ENCODE results near the gene COX7A2.

COX7A2 gene

GRCh38 chr6:75267461-75267860 lies 23.9 kb upstream of the COX7A2 start:
- Histone ChIP-seq H3K27me3 (replicated peaks; ENCODE audit: insufficient read depth, low read length) (no peaks in the 10 kb centered on the region), H3K27ac (ENCODE audit: low read length) (no peak overlapping the region), H3K9me3 (replicated peaks; ENCODE audit: insufficient read depth, low read length) (no peaks in the 10 kb centered on the region), H2AFZ (ENCODE audit: low read length) (no peak overlapping the region), H3K9me2 (replicated peaks; ENCODE audit: insufficient read depth, low read length) (no peaks in the 10 kb centered on the region), H3K4me3 (ENCODE audit: low read length) (no peak overlapping the region), H3K36me3 (replicated peaks; ENCODE audit: insufficient read depth, low read length) (no peaks in the 10 kb centered on the region; the same call in 1 of the 2 replicates), H3K79me2 (ENCODE audit: low read length) (peaks cover 93% of the 10 kb centered on the region), H3K4me1 (ENCODE audit: low read length) (peaks cover 21% of the 10 kb centered on the region), H3K4me2 (ENCODE audit: low read depth, low read length) (no peak overlapping the region), H3F3A (ENCODE audit: insufficient read depth, low read length) (no peaks in the 10 kb centered on the region), H4K20me1 (ENCODE audit: insufficient read depth, low read length) (peaks cover 9% of the 10 kb centered on the region; the same call in 1 of the 2 replicates), H3K9ac (ENCODE audit: low read length) (no peak overlapping the region)
- DNase-seq: no peak
- TF ChIP-seq EZH2phosphoT487 (IDR thresholded peaks at IDR 0.05; ENCODE audit: low read length) (no peak), EZH2 (optimal IDR thresholded peaks at IDR 0.05; ENCODE audit: low read depth, low read length) (no peak), CTCF (IDR thresholded peaks at IDR 0.05; ENCODE audit: low read length) (no peak)

- H3K79me2 ChIP-seq (ENCODE audit: low read length): peaks cover 92% of the 10 kb centered on the region
- H3K9me3 ChIP-seq (replicated peaks; ENCODE audit: insufficient read depth, low read length): no peaks in the 10 kb centered on the region
- no peaks in the 10 kb centered on the region for H3K9me2 ChIP-seq (replicated peaks; ENCODE audit: insufficient read depth, low read length)
- H3K9ac ChIP-seq (ENCODE audit: low read length): no peak overlapping the region
- no peak overlapping the region for H3K4me2 ChIP-seq (ENCODE audit: low read depth, low read length)
- no peaks in the 10 kb centered on the region for H3K36me3 ChIP-seq (replicated peaks; ENCODE audit: insufficient read depth, low read length)
- no peaks in the 10 kb centered on the region for H3F3A ChIP-seq (ENCODE audit: insufficient read depth, low read length)
- no peak overlapping the region for H2AFZ ChIP-seq (ENCODE audit: low read length)
- peaks cover 9% of the 10 kb centered on the region; the same call in 1 of the 2 replicates for H4K20me1 ChIP-seq (ENCODE audit: insufficient read depth, low read length)
- peaks cover 16% of the 10 kb centered on the region for H3K4me1 ChIP-seq (ENCODE audit: low read length)
- DNase-seq: peak; percentile 62
- H3K27me3 ChIP-seq (replicated peaks; ENCODE audit: insufficient read depth, low read length): no peaks in the 10 kb centered on the region
- no peak overlapping the region for H3K27ac ChIP-seq (ENCODE audit: low read length)
- TF ChIP-seq EZH2phosphoT487 (IDR thresholded peaks at IDR 0.05; ENCODE audit: low read length) (no peak), CTCF (IDR thresholded peaks at IDR 0.05; ENCODE audit: low read length) (peak; percentile 84), EZH2 (optimal IDR thresholded peaks at IDR 0.05; ENCODE audit: low read depth, low read length) (no peak)
- no peak overlapping the region for H3K4me3 ChIP-seq (ENCODE audit: low read length)
Observed at GRCh38 chr6:75266716-75267291, 23.2 kb upstream of the COX7A2 start.

DNA sequence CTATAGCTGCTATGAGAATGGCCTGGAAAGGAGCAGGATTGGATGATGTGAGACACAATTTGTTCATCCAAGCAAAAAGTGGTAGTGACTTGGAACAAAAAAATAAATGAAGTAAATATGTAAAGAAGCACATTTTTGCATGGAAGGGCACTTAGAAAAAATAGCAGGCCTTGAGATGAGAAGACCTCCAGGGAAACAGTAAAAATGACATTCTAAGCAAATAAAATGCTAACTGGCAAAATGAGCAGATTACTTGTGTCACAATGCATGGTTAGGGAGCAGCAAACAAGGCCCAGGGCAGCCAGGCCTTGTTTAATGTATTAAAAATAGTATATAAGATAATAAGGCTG lies 19.8 kb upstream of the COX7A2 start:
- H3F3A ChIP-seq (ENCODE audit: insufficient read depth, low read length): no peaks in the 10 kb centered on the region
- no peak for TF ChIP-seq EZH2phosphoT487 (IDR thresholded peaks at IDR 0.05; ENCODE audit: low read length)
- no peak for TF ChIP-seq EZH2 (optimal IDR thresholded peaks at IDR 0.05; ENCODE audit: low read depth, low read length)
- TF ChIP-seq CTCF (IDR thresholded peaks at IDR 0.05; ENCODE audit: low read length): no peak
- no peak overlapping the region; the same call in 1 of the 2 replicates for H3K27ac ChIP-seq (ENCODE audit: low read length)
- peaks cover 70% of the 10 kb centered on the region for H3K79me2 ChIP-seq (ENCODE audit: low read length)
- H3K9ac ChIP-seq (ENCODE audit: low read length): peak overlapping the region; percentile 9; the same call in 1 of the 2 replicates
- no peaks in the 10 kb centered on the region for H3K9me3 ChIP-seq (replicated peaks; ENCODE audit: insufficient read depth, low read length)
- H4K20me1 ChIP-seq (ENCODE audit: insufficient read depth, low read length): peaks cover 5% of the 10 kb centered on the region; the same call in 1 of the 2 replicates
- no peak overlapping the region for H2AFZ ChIP-seq (ENCODE audit: low read length)
- no peaks in the 10 kb centered on the region; the same call in 1 of the 2 replicates for H3K36me3 ChIP-seq (replicated peaks; ENCODE audit: insufficient read depth, low read length)
- no peaks in the 10 kb centered on the region for H3K27me3 ChIP-seq (replicated peaks; ENCODE audit: insufficient read depth, low read length)
- peaks cover 13% of the 10 kb centered on the region for H3K4me1 ChIP-seq (ENCODE audit: low read length)
- no peak overlapping the region for H3K4me3 ChIP-seq (ENCODE audit: low read length)
- peak overlapping the region; percentile 34; the same call in 1 of the 2 replicates for H3K4me2 ChIP-seq (ENCODE audit: low read depth, low read length)
- no peak for DNase-seq
- no peaks in the 10 kb centered on the region for H3K9me2 ChIP-seq (replicated peaks; ENCODE audit: insufficient read depth, low read length)
